HG03457 (cell line): Measurements from ENCODE around the gene C2.
A peak's percentile ranks its signal among the peaks of the same experiment; 100 is the strongest.
"Not testable (repeated sequence)": the region's sequence is repeated elsewhere in the genome, so short reads cannot be mapped to it uniquely, and the experiment has no call there.

ENCODE experiments used
- ATAC-seq: cut with Tn5 transposase; IDR thresholded peaks from one replicate; pipeline ENCODE4 v1.9.1; 2021; ENCODE audit warnings: moderate number of reproducible peaks; ENCODE audit not compliant: unreplicated experiment

C2 gene

GRCh38 chr6:31898383-31899011 is 29.0 kb upstream of the C2 start:
- no peak for ATAC-seq

GRCh38 chr6:31899215-31899614 is 28.3 kb upstream of the C2 start:
- no peak for ATAC-seq

DNA sequence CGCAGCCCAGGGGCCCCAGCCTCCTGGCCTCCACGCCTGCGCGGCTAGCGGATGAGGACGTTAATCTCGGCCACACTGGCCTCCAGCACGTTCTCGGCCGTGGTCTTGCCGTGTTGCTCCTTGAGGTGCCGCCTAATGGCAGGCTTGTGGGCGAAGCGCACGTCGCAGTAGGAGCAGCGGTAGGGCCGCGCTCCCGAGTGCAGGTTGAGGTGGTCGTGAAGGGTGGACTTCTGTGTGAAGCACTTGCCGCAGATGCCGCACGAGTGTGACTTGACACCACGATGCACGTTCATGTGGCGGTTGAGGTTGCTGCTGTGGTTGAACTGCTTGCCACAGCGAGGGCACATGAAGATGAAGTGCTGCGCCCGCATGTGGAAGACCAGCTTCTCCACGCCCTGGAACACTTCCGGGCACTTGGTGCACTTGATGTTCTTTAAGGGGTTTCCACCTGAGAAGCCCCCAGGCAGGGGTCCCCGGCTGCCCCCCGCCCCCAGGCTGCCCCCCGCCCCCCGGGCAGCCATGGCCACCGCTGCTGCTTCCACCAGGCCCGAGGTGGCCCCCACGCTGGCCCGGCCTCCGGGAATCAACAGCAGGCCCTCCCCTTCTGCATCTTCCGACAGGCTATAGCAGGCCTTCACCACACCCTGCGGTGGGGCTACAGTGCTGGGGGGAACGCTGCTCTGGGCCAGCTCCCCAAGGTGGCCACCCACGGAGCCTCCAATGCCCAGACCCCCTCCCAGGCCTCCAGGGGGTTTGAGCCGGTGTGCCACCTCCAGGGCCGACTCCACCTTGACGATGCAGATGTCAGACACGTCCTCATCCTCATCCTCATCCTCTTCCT is 27.4 kb upstream of the C2 start:
- no peak for ATAC-seq

GRCh38 chr6:31900917-31901414 is 26.6 kb upstream of the C2 start:
- no peak for ATAC-seq

DNA sequence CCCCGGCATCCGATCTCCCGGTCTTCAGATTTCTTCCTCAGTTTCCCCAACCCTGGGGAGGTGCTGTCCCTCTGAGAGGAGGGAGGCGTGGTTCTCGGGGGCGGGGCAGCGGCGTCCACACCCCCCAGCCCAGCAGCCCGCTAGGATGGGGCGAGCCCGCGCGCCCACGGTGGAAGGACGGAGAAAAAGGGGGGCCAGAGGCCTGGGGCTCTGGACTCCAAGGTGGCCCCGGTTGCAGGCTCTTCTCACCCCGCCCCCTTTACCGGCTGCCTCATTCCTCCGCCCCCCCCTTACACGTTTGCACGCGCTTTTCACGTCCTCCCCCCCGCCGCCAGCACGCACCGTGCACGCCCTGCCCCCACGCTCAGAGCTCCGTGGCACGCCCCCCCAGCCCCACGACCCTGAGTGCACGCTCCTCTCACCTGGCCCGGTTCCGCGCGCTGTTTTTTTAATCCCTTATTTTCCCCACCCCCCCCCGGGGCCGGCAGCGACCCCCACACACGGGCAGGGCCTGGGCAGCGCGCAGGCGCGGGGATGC is 26.0 kb upstream of the C2 start:
- ATAC-seq: no peak

DNA sequence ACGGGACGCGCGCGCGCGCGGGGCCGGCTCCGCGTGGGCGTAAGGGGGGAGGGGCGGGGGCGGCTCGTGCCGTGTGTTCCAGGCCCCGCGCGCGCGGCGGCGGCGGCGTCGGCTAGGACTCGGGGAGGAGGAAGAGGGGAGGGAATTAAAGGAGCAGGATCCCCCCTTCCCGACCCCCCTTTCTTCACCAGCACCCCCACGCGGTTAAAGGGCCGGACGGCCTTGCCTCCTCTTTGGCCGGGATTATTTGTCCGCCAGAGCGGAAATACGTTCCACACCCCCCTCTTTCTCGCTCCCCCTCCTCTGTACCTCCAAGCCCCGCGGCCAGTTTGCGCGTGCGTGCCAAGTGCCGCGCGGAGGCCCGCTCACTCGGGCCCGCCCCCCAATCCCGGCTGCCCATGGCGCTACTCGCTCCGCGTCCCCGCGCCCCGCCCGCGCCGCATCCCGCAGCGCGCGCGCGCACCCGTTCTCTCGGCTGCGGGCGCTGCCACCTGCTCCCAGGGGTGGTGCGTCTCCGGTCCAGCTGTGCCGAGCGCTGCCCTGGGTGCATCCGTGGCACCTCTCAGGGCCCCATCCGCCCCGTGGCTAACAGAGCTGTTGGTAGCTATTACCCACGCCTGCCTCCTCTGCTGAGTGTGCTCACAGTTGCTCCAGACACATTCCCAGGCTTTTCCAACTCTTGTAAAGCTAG is 25.4 kb upstream of the C2 start, which contains the start of gene ZBTB12:
Gene ZBTB12 (minus strand): TSS at position 134 of the 691 bp plus-strand sequence. CDS start 781 bp downstream, outside the sequence.
- peak; percentile 32 for ATAC-seq

DNA sequence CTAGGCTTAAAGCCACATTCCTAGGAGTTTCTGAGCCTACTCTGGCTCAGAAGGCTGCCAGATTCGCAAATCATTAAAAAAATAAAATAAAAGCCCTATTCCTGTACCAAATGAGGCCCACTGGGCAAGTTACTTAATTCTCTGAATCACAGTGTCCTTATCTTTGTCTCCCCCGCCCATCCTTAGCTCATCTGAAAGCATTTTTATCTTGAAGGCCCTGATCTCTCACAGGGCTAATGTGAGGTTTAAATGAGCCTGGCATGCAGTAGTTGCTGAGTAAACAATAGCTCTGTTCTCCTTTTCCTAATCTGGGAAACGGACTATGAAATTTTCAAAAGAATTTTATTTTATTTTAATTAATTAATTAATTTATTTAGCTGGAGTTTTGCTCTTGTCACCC is 23.6 kb upstream of the C2 start:
- ATAC-seq: no peak

GRCh38 chr6:31905041-31905440 is 22.5 kb upstream of the C2 start:
- no peak for ATAC-seq

GRCh38 chr6:31906122-31906521 is 21.4 kb upstream of the C2 start:
- ATAC-seq: no peak

- not testable (repeated sequence) for ATAC-seq
Measured at GRCh38 chr6:31906727-31907126, 20.8 kb upstream of the C2 start.

- ATAC-seq: no peak
Measured at GRCh38 chr6:31907158-31907813, 20.2 kb upstream of the C2 start.

DNA sequence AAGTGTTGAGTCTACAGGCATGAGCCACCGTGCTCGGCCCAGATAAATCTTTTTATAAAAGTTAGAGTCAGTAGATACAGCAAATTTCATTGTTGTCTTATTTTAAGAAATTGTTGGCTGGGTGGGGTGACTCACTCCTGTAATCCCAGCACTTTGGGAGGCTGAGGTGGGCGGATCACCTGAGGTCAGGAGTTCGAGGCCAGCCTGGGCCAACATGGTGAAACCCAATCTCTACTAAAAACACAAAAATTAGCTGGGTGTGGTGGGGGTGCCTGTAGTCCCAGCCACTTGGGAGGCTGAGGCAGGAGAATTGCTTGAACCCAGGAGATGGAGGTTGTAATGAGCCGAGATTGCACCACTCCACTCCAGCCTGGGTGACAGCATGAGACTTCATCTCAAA is 19.3 kb upstream of the C2 start:
- ATAC-seq: not testable (repeated sequence)

DNA sequence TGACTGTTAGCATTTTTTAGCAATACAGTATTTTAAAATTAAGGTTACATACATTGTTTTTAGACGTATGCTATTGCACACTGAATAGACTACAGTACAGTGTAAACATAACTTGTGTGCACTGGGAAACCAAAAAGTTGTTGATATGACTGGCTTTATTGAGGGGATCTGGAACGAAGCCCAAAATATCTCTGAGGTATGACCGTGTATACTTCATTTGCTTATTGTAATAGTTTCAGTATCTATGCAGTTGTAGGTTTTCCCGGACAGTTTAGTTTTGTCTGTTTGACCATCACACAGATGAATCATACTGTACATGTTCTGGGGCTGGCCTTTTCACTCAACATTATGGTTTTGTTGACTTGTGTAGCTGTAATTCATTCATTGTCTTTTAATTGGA is 18.7 kb upstream of the C2 start:
- ATAC-seq: peak; percentile 60

DNA sequence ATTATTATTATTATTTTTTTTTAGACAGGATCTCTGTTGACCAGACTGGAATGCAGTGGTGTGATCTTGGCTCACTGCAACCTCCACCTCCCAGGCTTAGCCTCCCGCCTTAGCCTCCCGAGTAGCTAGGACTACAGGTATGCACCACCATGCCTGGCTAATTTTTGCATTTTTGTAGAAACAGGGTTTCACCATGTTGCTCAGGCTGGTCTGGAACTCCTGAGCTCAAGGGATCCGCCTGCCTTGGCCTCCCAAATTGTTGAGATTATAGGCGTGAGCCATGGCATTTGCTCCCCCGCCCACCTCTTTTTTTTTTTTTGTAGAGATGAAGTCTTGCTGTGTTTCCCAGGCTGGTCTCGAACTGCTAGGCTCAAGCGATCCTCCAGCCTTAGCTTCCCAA is 18.2 kb upstream of the C2 start:
- ATAC-seq: not testable (repeated sequence)

DNA sequence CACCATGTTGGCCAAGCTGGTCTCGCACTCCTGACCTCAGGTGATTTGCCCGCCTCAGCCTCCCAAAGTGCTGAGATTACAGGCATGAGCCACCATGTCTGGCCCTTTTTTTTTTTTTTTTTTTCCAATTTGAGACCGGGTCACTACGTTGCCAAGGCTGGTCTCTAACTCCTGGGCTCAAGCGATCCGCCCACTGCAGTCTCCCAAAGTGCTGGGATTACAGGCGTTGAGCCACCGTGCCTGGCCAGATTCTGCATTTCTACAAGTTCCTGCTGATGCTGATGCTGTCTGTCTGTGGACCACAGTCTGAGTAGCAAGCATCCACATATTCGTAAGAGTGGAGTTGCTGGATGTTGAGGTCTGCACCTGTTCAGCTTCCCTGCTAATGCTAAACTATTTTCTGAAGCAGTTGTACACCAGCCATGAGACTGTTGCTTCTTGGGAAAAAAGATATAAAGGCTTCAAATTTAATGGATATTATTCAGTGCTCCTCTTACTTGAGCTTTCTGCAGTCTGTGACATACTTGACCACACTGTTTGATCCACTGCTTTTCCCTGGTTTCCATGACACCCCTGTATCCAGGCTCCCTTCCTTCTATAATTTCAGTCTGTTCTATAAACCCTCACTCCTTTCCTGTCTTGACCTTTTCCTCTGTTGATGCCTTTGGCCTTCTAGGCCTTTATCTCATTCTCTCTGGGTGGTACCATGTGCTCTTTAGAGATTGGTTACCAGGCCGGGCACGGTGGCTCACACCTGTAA is 15.5 kb upstream of the C2 start:
- ATAC-seq: no peak

GRCh38 chr6:31915351-31915750 is 12.2 kb upstream of the C2 start:
- ATAC-seq: no peak

DNA sequence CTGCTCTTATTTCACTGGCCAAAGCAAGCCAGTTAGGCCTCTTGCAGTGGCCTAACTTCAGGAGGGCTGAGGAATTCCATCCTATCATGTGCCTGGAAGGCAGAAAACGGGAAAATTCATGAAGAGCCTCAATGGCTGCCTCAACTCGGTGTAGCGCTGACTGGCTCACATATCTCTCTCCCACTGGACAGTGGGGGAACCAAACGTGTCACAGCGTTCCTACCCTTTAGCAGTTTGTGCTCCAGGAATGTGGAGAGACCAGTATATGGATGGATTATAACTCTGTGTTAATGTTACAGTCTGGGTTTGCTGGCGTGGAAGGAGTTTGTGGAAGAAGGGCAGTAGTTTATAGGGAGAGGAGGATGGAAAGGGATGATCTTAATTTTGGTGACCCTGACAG is 11.8 kb upstream of the C2 start:
- no peak for ATAC-seq

DNA sequence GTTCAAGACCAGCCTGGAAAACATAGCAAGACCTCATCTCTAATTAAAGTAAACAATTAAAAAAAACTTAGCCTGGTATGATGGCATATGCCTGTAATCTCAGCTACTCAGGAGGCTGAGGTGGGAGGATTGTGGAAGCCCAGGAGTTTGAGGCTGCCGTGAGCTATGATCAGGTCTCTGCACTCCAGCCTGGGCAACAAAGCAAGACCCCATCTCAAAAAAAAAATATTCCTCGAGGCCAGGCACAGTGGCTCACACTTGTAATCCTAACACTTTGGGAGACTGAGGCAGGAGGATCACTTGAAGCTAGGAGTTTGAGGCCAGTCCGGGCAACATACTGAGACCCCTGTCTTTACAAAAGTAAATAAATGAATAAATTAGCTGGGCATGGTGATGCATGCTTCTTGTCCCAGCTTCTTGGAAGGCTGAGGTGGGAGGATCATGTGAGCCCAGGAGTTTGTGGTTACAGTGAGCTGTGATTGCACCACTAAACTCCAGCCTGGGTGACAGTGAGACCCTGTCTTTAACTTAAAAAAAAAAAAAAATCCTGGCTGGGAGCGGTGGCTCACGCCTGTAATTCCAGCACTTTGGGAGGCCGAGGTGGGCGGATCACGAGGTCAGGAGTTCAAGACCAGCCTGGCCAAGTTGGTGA is 9.3 kb upstream of the C2 start:
- ATAC-seq: no peak

- no peak for ATAC-seq
Measured at GRCh38 chr6:31919624-31920303, 7.8 kb upstream of the C2 start.
